ENCODE measurements around the gene DLG2. TPM values are rescaled to one million over a fixed set of nuclear protein-coding genes. Genes with fewer than 3 reads are reported as not detected.

The DLG2 gene
- total RNA-seq, 4 donors from 2014 or later, result 2.9 to 30.2 (median 22.6) TPM

- H3K9me3 ChIP-seq, result no peaks in the 10 kb centered on the region
- H3K4me1 ChIP-seq, result no peaks in the 10 kb centered on the region
- intact Hi-C loops (cut with DNase I; ENCODE audit: low total_unique reads), result no loop called here
- no peaks in the 10 kb centered on the region for H3K27me3 ChIP-seq
- DNase-seq, result no peak
- H3K27ac ChIP-seq, result no peak overlapping the region
- no peak overlapping the region for H3K4me3 ChIP-seq
- H3K36me3 ChIP-seq, result no peaks in the 10 kb centered on the region
- TF ChIP-seq POLR2A (IDR thresholded peaks at IDR 0.05), result no peak
- no peak for TF ChIP-seq CTCF (IDR thresholded peaks at IDR 0.05)
Measured at GRCh38 chr11:85558411-85558810, 68.7 kb downstream of the DLG2 start.

- intact Hi-C loops (cut with DNase I; ENCODE audit: low total_unique reads), result no loop called here
- H3K4me1 ChIP-seq, result no peaks in the 10 kb centered on the region
- no peaks in the 10 kb centered on the region for H3K36me3 ChIP-seq
- TF ChIP-seq POLR2A (IDR thresholded peaks at IDR 0.05), result no peak
- no peak for TF ChIP-seq CTCF (IDR thresholded peaks at IDR 0.05)
- no peaks in the 10 kb centered on the region for H3K27me3 ChIP-seq
- H3K9me3 ChIP-seq, result no peaks in the 10 kb centered on the region
- no peak overlapping the region for H3K27ac ChIP-seq
- no peak overlapping the region for H3K4me3 ChIP-seq
- no peak for DNase-seq
Measured at GRCh38 chr11:85551881-85552280, 75.3 kb downstream of the DLG2 start.

GRCh38 chr11:85541683-85542082 lies 85.5 kb downstream of the DLG2 start:
- TF ChIP-seq CTCF (IDR thresholded peaks at IDR 0.05) (no peak), POLR2A (IDR thresholded peaks at IDR 0.05) (no peak)

GRCh38 chr11:85540635-85541205 lies 86.4 kb downstream of the DLG2 start:
- Histone ChIP-seq H3K9me3 (no peaks in the 10 kb centered on the region), H3K27me3 (no peaks in the 10 kb centered on the region), H3K27ac (no peak overlapping the region), H3K4me1 (no peaks in the 10 kb centered on the region), H3K36me3 (no peaks in the 10 kb centered on the region), H3K4me3 (no peak overlapping the region)
- intact Hi-C loops (cut with DNase I; ENCODE audit: low total_unique reads), result no loop called here
- TF ChIP-seq POLR2A (IDR thresholded peaks at IDR 0.05) (no peak), CTCF (IDR thresholded peaks at IDR 0.05) (no peak)
- DNase-seq, result no peak

More at GRCh38 chr11:85541683-85542082, 85.5 kb downstream of the DLG2 start:
- no peaks in the 10 kb centered on the region for H3K27me3 ChIP-seq
- no peak overlapping the region for H3K4me3 ChIP-seq
- H3K4me1 ChIP-seq, result no peaks in the 10 kb centered on the region
- no peak for DNase-seq
- no peaks in the 10 kb centered on the region for H3K36me3 ChIP-seq
- intact Hi-C loops (cut with DNase I; ENCODE audit: low total_unique reads), result no loop called here
- H3K9me3 ChIP-seq, result no peaks in the 10 kb centered on the region
- H3K27ac ChIP-seq, result no peak overlapping the region

- Histone ChIP-seq H3K9me3 (no peaks in the 10 kb centered on the region), H3K36me3 (no peaks in the 10 kb centered on the region), H3K4me1 (no peaks in the 10 kb centered on the region), H3K27me3 (no peaks in the 10 kb centered on the region), H3K27ac (no peak overlapping the region), H3K4me3 (no peak overlapping the region)
- intact Hi-C loops (cut with DNase I; ENCODE audit: low total_unique reads), result no loop called here
- no peak for DNase-seq
- TF ChIP-seq CTCF (IDR thresholded peaks at IDR 0.05) (no peak), POLR2A (IDR thresholded peaks at IDR 0.05) (no peak)
Measured at GRCh38 chr11:85540181-85540580, 87.0 kb downstream of the DLG2 start.

All from uterus (tissue), 4 donors.